Measurements from ENCODE around the gene REV3L. TPM values are rescaled to one million over a fixed set of nuclear protein-coding genes. Genes with fewer than 3 reads are reported as not detected.

The REV3L gene
- total and polyA plus RNA-seq, 2 of the 8 experiments (the other 6 are each of a cell fraction or from before 2014, with no cell fraction given), result 2.1 to 6.6 TPM

- TF ChIP-seq CBX8 (IDR thresholded peaks at IDR 0.05; ENCODE audit: borderline replicate concordance, low read depth, low read length) (no peak), MAX (IDR thresholded peaks at IDR 0.05) (no peak), EGR1 (IDR thresholded peaks at IDR 0.05; ENCODE audit: borderline replicate concordance, low read depth, low read length) (no peak), CEBPB (IDR thresholded peaks at IDR 0.05; ENCODE audit: low read depth, low read length) (no peak)
Observed at GRCh38 chr6:111486921-111487320, 3.9 kb upstream of the REV3L start (continued).

Data from H1 (cell line).